ENCODE results near the gene CFAP221.
A peak's percentile ranks its signal among the peaks of the same experiment; 100 is the strongest.

Gene CFAP221

GRCh38 chr2:119533560-119533959 lies 10.7 kb upstream of the CFAP221 start:
- no peak for TF ChIP-seq CTCF (IDR thresholded peaks at IDR 0.05; ENCODE audit: low read length)
- TF ChIP-seq EZH2 (optimal IDR thresholded peaks at IDR 0.05; ENCODE audit: low read depth, low read length), result no peak
- TF ChIP-seq EZH2phosphoT487 (IDR thresholded peaks at IDR 0.05; ENCODE audit: low read length), result no peak
- H3K9me3 ChIP-seq (replicated peaks; ENCODE audit: insufficient read depth, low read length), result no peaks in the 10 kb centered on the region
- H3K27ac ChIP-seq (ENCODE audit: low read length), result no peak overlapping the region
- no peaks in the 10 kb centered on the region for H3K9me2 ChIP-seq (replicated peaks; ENCODE audit: insufficient read depth, low read length)
- no peak overlapping the region for H2AFZ ChIP-seq (ENCODE audit: low read length)
- H3K4me1 ChIP-seq (ENCODE audit: low read length), result no peaks in the 10 kb centered on the region
- H3K4me2 ChIP-seq (ENCODE audit: low read depth, low read length), result no peak overlapping the region
- no peak overlapping the region for H3K9ac ChIP-seq (ENCODE audit: low read length)
- no peaks in the 10 kb centered on the region for H3K36me3 ChIP-seq (replicated peaks; ENCODE audit: insufficient read depth, low read length)
- H4K20me1 ChIP-seq (ENCODE audit: insufficient read depth, low read length), result no peaks in the 10 kb centered on the region
- H3F3A ChIP-seq (ENCODE audit: insufficient read depth, low read length), result no peaks in the 10 kb centered on the region
- H3K4me3 ChIP-seq (ENCODE audit: low read length), result no peak overlapping the region
- no peaks in the 10 kb centered on the region for H3K79me2 ChIP-seq (ENCODE audit: low read length)
- no peaks in the 10 kb centered on the region for H3K27me3 ChIP-seq (replicated peaks; ENCODE audit: insufficient read depth, low read length)
- DNase-seq, result no peak

- H3K36me3 ChIP-seq (replicated peaks; ENCODE audit: insufficient read depth, low read length), result no peaks in the 10 kb centered on the region
- H3K27me3 ChIP-seq (replicated peaks; ENCODE audit: insufficient read depth, low read length), result no peaks in the 10 kb centered on the region
- no peaks in the 10 kb centered on the region for H4K20me1 ChIP-seq (ENCODE audit: insufficient read depth, low read length)
- H3K9me3 ChIP-seq (replicated peaks; ENCODE audit: insufficient read depth, low read length), result no peaks in the 10 kb centered on the region
- H2AFZ ChIP-seq (ENCODE audit: low read length), result no peak overlapping the region
- H3K9ac ChIP-seq (ENCODE audit: low read length), result no peak overlapping the region
- TF ChIP-seq CTCF (IDR thresholded peaks at IDR 0.05; ENCODE audit: low read length), result no peak
- no peak for TF ChIP-seq EZH2 (optimal IDR thresholded peaks at IDR 0.05; ENCODE audit: low read depth, low read length)
- TF ChIP-seq EZH2phosphoT487 (IDR thresholded peaks at IDR 0.05; ENCODE audit: low read length), result no peak
- H3F3A ChIP-seq (ENCODE audit: insufficient read depth, low read length), result no peaks in the 10 kb centered on the region
- no peak overlapping the region for H3K27ac ChIP-seq (ENCODE audit: low read length)
- no peak for DNase-seq
- no peaks in the 10 kb centered on the region for H3K79me2 ChIP-seq (ENCODE audit: low read length)
- no peaks in the 10 kb centered on the region for H3K4me1 ChIP-seq (ENCODE audit: low read length)
- H3K4me2 ChIP-seq (ENCODE audit: low read depth, low read length), result no peak overlapping the region
- no peaks in the 10 kb centered on the region for H3K9me2 ChIP-seq (replicated peaks; ENCODE audit: insufficient read depth, low read length)
- no peak overlapping the region for H3K4me3 ChIP-seq (ENCODE audit: low read length)
Measured at GRCh38 chr2:119536211-119536610, 8.0 kb upstream of the CFAP221 start.

GRCh38 chr2:119536707-119537106 lies 7.5 kb upstream of the CFAP221 start:
- Histone ChIP-seq H4K20me1 (ENCODE audit: insufficient read depth, low read length) (no peaks in the 10 kb centered on the region), H3K9ac (ENCODE audit: low read length) (no peak overlapping the region), H2AFZ (ENCODE audit: low read length) (no peak overlapping the region), H3K27ac (ENCODE audit: low read length) (no peak overlapping the region; the same call in 1 of the 2 replicates), H3K79me2 (ENCODE audit: low read length) (no peaks in the 10 kb centered on the region), H3K27me3 (replicated peaks; ENCODE audit: insufficient read depth, low read length) (no peaks in the 10 kb centered on the region), H3K4me3 (ENCODE audit: low read length) (no peak overlapping the region), H3K4me2 (ENCODE audit: low read depth, low read length) (no peak overlapping the region), H3F3A (ENCODE audit: insufficient read depth, low read length) (no peaks in the 10 kb centered on the region), H3K36me3 (replicated peaks; ENCODE audit: insufficient read depth, low read length) (no peaks in the 10 kb centered on the region), H3K9me2 (replicated peaks; ENCODE audit: insufficient read depth, low read length) (no peaks in the 10 kb centered on the region), H3K9me3 (replicated peaks; ENCODE audit: insufficient read depth, low read length) (no peaks in the 10 kb centered on the region), H3K4me1 (ENCODE audit: low read length) (no peaks in the 10 kb centered on the region)
- peak; percentile 50 for DNase-seq
- TF ChIP-seq EZH2phosphoT487 (IDR thresholded peaks at IDR 0.05; ENCODE audit: low read length), result no peak
- no peak for TF ChIP-seq CTCF (IDR thresholded peaks at IDR 0.05; ENCODE audit: low read length)
- TF ChIP-seq EZH2 (optimal IDR thresholded peaks at IDR 0.05; ENCODE audit: low read depth, low read length), result no peak
